HG03439 (cell line): ENCODE measurements around the gene CLRN3.
A peak's percentile ranks its signal among the peaks of the same experiment; 100 is the strongest.

ENCODE experiments used
- ATAC-seq: cut with Tn5 transposase; IDR thresholded peaks from one replicate; pipeline ENCODE4 v1.9.1; 2021; ENCODE audit warnings: mild to moderate bottlenecking, moderate library complexity; ENCODE audit not compliant: unreplicated experiment

The CLRN3 gene

DNA sequence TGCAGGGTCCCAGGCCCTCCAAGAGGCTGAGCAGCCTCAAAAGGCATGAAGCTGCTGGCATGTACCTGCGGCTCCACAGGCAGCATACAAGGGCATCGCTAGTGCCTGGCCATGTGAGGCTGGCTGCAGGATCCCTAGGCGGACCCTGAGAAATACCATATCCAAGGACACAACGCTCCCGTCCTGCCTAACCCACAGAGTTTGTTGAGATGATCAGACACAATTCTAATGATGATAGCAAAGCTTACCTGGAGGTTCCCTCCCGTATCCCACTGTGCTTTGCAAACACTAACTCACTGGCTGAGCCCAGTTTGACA is 17.3 kb downstream of the CLRN3 start:
- ATAC-seq: no peak

GRCh38 chr10:127874671-127875448 is 17.9 kb downstream of the CLRN3 start:
- ATAC-seq: no peak

- ATAC-seq: no peak
These were observed 18.8 kb downstream of the CLRN3 start for GRCh38 chr10:127873901-127874470.

GRCh38 chr10:127872871-127873600 is 19.7 kb downstream of the CLRN3 start:
- ATAC-seq: no peak

GRCh38 chr10:127872011-127872761 is 20.6 kb downstream of the CLRN3 start:
- no peak for ATAC-seq

- ATAC-seq: no peak
These were observed 21.1 kb downstream of the CLRN3 start for GRCh38 chr10:127871631-127872010.

GRCh38 chr10:127869329-127869728 is 23.4 kb downstream of the CLRN3 start:
- ATAC-seq: no peak

GRCh38 chr10:127867805-127868204 is 24.9 kb downstream of the CLRN3 start:
- ATAC-seq: no peak

DNA sequence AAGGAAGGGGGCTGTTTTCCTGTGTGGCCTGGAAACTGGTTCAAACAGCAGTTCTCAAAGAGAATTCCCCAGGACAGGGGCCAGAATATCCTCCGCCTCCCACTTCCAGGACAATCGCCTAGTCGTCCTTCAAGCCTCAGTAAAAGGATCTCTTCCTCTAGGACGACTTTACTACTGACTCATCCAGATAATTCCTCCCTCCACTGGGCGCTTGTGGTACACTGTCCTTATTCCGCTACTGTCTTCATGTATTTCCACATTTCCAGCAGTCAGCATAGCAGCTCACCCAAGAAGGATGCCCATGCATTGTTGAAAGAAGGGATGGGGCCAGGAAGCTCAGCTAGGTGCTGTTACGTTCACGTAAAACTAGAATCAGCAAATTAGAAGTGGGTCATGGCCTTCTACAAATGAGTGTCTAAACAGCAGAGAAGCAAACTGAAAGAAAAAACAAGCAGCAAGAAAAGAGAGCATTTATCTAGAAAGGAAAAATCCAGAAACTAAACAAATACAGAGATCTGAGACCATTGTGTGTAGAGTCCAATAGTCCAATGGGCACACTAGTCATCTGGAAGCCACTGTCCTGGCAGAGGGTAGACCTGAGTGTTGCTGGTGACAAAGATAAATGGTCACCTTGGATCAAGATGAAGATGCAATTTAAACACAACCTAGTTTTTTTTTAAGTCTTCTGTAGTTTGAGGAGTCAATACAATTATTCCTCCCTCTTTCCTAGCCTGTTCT is 26.3 kb downstream of the CLRN3 start:
- no peak for ATAC-seq

DNA sequence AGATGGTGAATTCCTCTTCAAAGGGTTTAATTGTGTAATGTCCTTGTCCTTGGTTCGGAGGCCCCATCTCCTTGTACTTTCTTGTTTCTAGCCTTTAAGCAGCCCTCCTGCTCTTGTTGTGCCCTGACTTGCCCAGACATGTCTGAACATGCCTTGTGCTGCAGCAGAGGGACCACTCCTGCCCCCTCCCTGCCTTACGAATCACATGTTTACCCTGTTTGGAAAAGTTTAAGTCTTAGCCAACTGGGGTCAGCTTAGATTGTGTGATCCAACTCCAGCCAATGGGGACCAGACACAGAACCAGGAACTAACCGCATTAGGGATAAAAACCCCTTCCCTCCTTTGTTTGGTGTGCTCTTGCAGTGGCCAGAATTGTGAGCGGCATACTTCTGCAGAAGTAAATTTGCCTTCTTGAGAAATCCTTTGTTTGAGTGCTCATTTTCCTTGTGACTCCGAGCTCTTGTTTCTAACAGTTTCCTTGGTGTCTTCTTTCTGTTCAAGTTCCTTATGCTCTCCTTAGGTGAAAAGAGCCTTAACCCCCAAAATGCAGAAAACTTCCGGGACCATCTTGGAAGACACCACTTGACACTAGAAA is 29.4 kb downstream of the CLRN3 start:
- ATAC-seq: no peak

DNA sequence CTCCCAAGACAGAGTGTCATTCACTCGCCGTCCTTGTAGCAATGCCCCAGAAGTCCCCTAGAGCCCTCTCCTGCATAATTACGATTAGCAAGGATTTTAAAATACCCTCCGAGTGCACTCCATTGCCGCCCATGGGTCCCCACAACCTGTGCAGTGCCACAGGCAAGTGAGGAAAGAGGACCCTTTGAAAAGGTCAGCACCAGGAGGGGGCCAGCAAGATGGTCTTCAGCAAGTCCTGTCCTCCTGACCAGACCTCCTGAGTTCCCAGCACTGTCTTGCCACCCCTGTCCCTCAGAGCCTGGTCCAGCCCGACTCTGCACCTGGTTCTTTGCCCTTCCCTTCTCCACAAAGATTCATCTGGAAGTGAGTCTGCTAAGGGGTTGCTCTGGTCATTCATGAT is 32.1 kb downstream of the CLRN3 start:
- ATAC-seq: no peak

GRCh38 chr10:127855976-127856375 is 36.8 kb downstream of the CLRN3 start:
- no peak for ATAC-seq

DNA sequence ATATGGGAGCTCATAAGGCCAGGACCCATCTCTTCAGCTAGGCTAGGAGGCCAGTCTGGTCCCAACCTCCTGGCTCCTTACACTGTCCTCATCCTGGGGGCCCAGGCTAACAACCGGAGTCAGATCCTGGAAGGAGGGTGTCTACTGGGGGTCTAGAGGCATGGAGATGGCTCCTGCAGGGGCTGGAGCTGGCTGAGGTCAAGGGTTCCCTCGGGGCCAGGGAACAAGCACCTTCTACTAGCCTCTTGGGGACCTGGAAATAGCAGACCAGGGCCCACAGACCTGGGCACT is 37.2 kb downstream of the CLRN3 start:
- ATAC-seq: no peak

GRCh38 chr10:127854769-127855590 is 37.8 kb downstream of the CLRN3 start:
- ATAC-seq: peak; percentile 52

DNA sequence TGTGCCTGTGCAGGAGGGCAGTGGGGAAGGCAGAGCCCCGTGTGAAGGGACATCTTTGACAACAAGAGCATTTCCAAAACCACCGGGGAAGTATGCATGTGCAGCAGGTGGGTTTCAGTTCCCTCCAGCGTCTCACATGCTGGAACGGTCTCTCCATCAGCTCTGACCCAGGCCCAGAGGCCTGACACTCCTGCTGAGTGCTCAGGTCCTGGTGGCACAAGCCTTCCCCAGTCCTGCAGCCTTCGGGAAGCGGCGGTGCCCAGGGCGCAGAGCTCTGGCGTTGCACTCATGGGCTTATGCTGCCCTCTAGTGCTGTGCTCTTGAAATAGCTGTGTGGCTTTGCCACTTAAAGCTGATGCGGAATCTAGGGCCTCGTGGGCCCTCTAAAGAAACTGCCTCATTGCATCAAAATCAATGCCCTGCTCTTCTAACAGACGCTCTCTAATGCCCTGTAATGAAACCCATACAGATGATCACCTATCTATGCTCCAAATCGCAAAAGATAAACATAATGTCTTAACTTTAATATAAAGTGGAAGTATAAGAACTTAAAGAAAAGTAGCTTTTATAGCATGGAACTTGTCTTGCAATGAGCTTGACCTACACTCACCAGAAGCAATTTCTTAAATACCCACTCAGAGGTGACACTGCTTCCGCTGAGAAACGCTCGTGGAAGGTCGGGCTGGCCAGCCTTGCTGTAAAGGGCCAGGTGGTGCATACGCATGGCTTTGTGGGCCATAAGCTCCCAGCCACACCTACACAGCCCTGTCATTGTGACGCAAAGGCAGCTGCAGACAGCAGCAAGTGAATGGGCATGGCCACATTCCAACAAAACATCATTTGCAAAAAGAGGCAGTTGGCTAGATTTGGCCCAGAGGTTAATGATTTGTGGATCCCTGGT is 38.6 kb downstream of the CLRN3 start:
- ATAC-seq: peak; percentile 73

- ATAC-seq: no peak
These were observed 40.3 kb downstream of the CLRN3 start for GRCh38 chr10:127852456-127852855.

DNA sequence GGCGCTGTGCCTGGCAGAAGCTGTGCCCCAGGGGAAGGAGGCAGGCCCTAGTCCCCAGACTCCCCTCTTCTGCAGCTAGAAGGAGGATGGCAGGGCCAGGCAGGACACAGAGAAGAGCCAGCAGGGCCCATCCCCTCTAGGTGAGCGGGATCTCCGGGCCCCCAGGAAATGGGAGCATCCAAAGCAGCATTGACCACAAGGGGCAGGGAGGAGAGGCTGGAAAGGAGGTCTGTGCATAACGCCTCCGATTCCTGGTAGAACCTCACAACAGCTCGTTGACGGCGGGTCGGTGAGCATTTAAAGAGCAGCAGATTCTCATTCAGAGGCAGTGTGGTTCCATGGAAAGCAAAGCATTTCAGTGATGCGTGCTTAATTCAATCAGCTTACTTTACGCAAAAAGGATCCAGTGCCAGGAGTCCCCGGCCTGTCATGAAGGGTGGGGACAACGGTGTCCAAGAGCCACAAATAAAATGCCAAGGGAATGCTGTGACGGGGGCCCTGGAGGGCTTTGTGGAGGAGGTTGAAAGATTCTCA is 41.0 kb downstream of the CLRN3 start:
- ATAC-seq: no peak

GRCh38 chr10:127850944-127851343 is 41.8 kb downstream of the CLRN3 start:
- no peak for ATAC-seq

DNA sequence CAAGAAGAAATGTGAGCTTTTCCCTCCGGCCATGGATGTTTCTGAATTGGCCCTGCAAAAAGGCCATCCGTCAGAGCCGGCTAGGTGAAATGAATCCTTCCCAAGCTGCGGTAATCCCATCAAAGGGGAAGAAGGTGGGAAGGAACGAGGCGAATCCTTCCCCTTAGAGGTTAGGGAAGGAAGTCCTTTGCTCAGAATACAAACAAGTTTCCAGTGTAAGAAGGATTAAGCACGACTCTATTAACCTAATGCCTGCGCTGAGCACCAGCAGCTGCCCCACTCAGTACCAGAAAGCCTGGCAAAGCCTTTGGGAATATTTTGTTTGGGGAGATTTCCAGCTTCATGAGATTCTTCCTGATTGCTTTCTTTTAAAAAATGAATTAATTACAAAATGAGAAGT is 42.8 kb downstream of the CLRN3 start:
- no peak for ATAC-seq
